ENCODE data around the gene GCNA. TPM values are rescaled to one million over a fixed set of nuclear protein-coding genes. Genes with fewer than 3 reads are reported as not detected.

The GCNA gene
- total and polyA plus RNA-seq, 2 of the 13 experiments (the other 11 are each of a cell fraction or from before 2014, with no cell fraction given), result 0.38 to 0.66 TPM

- H3K4me1 ChIP-seq (ENCODE audit: insufficient read depth, low read length), result peaks cover 30% of the 10 kb centered on the region
- H3K79me2 ChIP-seq (ENCODE audit: insufficient read depth, low read length), result peaks cover 87% of the 10 kb centered on the region
- TF ChIP-seq E2F1 (CRISPR knock-in tag; IDR thresholded peaks at IDR 0.05), result no peak
- TF ChIP-seq KLF6 (CRISPR knock-in tag; IDR thresholded peaks at IDR 0.05), result no peak
- TF ChIP-seq ZNF644 (CRISPR knock-in tag; IDR thresholded peaks at IDR 0.05; ENCODE audit: low read depth), result no peak
- TF ChIP-seq HOXA7 (CRISPR knock-in tag; IDR thresholded peaks at IDR 0.05), result no peak
- no peak for TF ChIP-seq ZNF615 (CRISPR knock-in tag; IDR thresholded peaks at IDR 0.05; ENCODE audit: borderline replicate concordance)
- TF ChIP-seq ADNP (CRISPR knock-in tag; IDR thresholded peaks at IDR 0.05), result no peak
- no peak for TF ChIP-seq HNRNPUL1 (IDR thresholded peaks at IDR 0.05; ENCODE audit: low read depth, low read length)
- H3K9ac ChIP-seq (ENCODE audit: insufficient read depth, low read depth, low read length), result no peak overlapping the region
- peaks cover 55% of the 10 kb centered on the region for H4K20me1 ChIP-seq (ENCODE audit: insufficient read depth, low read length)
- no peaks in the 10 kb centered on the region for H3K9me3 ChIP-seq (ENCODE audit: low read length)
- BruUV-seq (replicated peaks), result no TSS peak
- no peak for FAIRE-seq
- H3K4me2 ChIP-seq (ENCODE audit: low read depth, low read length), result no peak overlapping the region
- no peak overlapping the region for H3K4me3 ChIP-seq (replicated peaks in 1 of 3; ENCODE audit: insufficient read depth in 1 of 3, low read depth in 2 of 3, low read length in 3 of 3)
- in situ Hi-C loops (cut with HindIII; ENCODE audit: extremely low pct_ligation_motif_present, low pct_unique_long_range_greater_than_20kb), result no loop called here
- POLR2A ChIA-PET, result interaction anchor here (1.1 kb wide), 1 partner anchor 11 kb away, joined by 3 read pairs; the partner anchor contains the start of gene OGT
- 92% methylated on average over 2 of the region's 2 CpGs for WGBS (ENCODE audit: low lambda C conversion rate)
- CTCF ChIA-PET (ENCODE audit: low intra/inter-chr PET ratio, low total read pairs), result no interaction called here
- H3K27ac ChIP-seq (ENCODE audit: extremely low read length, insufficient read depth, low read length), result no peak overlapping the region
- no peak for ATAC-seq
- no peaks in the 10 kb centered on the region for H3K27me3 ChIP-seq (ENCODE audit: control insufficient read depth in 1 of 2, insufficient read depth in 2 of 2, low read length in 2 of 2)
- intact Hi-C loops (cut with micrococcal nuclease; ENCODE audit: unreplicated experiment), result no loop called here
- H2AFZ ChIP-seq (ENCODE audit: low read length), result no peak overlapping the region
- peaks cover 4 to 30% of the 10 kb centered on the region in 2 experiments for H3K36me3 ChIP-seq (replicated peaks in 1 of 2; ENCODE audit: control insufficient read depth in 1 of 2, insufficient read depth in 2 of 2, low read length in 2 of 2)
- DNase-seq (ENCODE audit: low spot score), result no peak
Observed at GRCh38 chrX:71543316-71543715, 34.9 kb upstream of the GCNA start.

GRCh38 chrX:71545364-71545763, 32.9 kb upstream of the GCNA start:
- intact Hi-C loops (cut with micrococcal nuclease; ENCODE audit: unreplicated experiment) (no loop called here), in situ Hi-C loops (cut with HindIII; ENCODE audit: extremely low pct_ligation_motif_present, low pct_unique_long_range_greater_than_20kb) (no loop called here)
- Histone ChIP-seq H3K27ac (ENCODE audit: extremely low read length, insufficient read depth, low read length) (no peak overlapping the region), H3K4me3 (replicated peaks in 1 of 3; ENCODE audit: insufficient read depth in 1 of 3, low read depth in 2 of 3, low read length in 3 of 3) (no peak overlapping the region), H3K4me1 (ENCODE audit: insufficient read depth, low read length) (peaks cover 10% of the 10 kb centered on the region; the same call in 1 of the 2 replicates), H3K36me3 (replicated peaks in 1 of 2; ENCODE audit: control insufficient read depth in 1 of 2, insufficient read depth in 2 of 2, low read length in 2 of 2) (peaks cover 6 to 27% of the 10 kb centered on the region in 2 experiments), H3K27me3 (ENCODE audit: control insufficient read depth in 1 of 2, insufficient read depth in 2 of 2, low read length in 2 of 2) (no peaks in the 10 kb centered on the region), H4K20me1 (ENCODE audit: insufficient read depth, low read length) (peaks cover 38% of the 10 kb centered on the region), H3K4me2 (ENCODE audit: low read depth, low read length) (no peak overlapping the region), H2AFZ (ENCODE audit: low read length) (no peak overlapping the region), H3K9me3 (ENCODE audit: low read length) (no peaks in the 10 kb centered on the region), H3K79me2 (ENCODE audit: insufficient read depth, low read length) (peaks cover 72% of the 10 kb centered on the region), H3K9ac (ENCODE audit: insufficient read depth, low read depth, low read length) (no peak overlapping the region)
- 98% methylated on average over 7 of the region's 7 CpGs for WGBS (ENCODE audit: low lambda C conversion rate)
- DNase-seq (ENCODE audit: low spot score) (no peak), ATAC-seq (no peak), FAIRE-seq (no peak)
- BruUV-seq (replicated peaks), result no TSS peak
- ChIA-PET CTCF (ENCODE audit: low intra/inter-chr PET ratio, low total read pairs) (no interaction called here), POLR2A (no interaction called here)
- TF ChIP-seq ZNF552 (CRISPR knock-in tag; IDR thresholded peaks at IDR 0.05; ENCODE audit: borderline replicate concordance) (no peak), SP1 (IDR thresholded peaks at IDR 0.05) (no peak), SP1 (CRISPR knock-in tag; IDR thresholded peaks at IDR 0.05) (no peak), ZNF543 (CRISPR knock-in tag; IDR thresholded peaks at IDR 0.05) (no peak), ZKSCAN5 (CRISPR knock-in tag; IDR thresholded peaks at IDR 0.05) (no peak), RFXAP (CRISPR knock-in tag; IDR thresholded peaks at IDR 0.05; ENCODE audit: borderline replicate concordance) (no peak), ZNF296 (CRISPR knock-in tag; conservative IDR thresholded peaks at IDR 0.05) (no peak), ZBTB8A (CRISPR knock-in tag; IDR thresholded peaks at IDR 0.05; ENCODE audit: borderline replicate concordance, low read depth) (no peak), PAX8 (CRISPR knock-in tag; IDR thresholded peaks at IDR 0.05; ENCODE audit: borderline replicate concordance) (no peak)
